SU-DHL-6 (cell line): ENCODE data around the gene AHRR.

Source experiments
- H2AFZ ChIP-seq: fragments of 200-600 bp; sonication (generic); 2 replicates; pipeline ENCODE4 v1.6.1; 2014; ENCODE audit warnings: low read depth, mild to moderate bottlenecking, moderate library complexity, mixed read lengths, antibody characterized with exemption, low read length; ENCODE audit not compliant: severe bottlenecking
- H3F3A ChIP-seq: fragments of 200-600 bp; shearing (Covaris generic); 2 replicates; pipeline ENCODE4 v1.6.0; 2016; ENCODE audit warnings: antibody characterized with exemption, mild to moderate bottlenecking; ENCODE audit not compliant: insufficient read depth
- H3K27ac ChIP-seq: fragments of 200-600 bp; sonication (generic); 2 replicates; pipeline ENCODE4 v1.5.1; 2016; ENCODE audit warnings: low read depth, mild to moderate bottlenecking, low read length, moderate library complexity, mixed read lengths
- H3K27me3 ChIP-seq: fragments of 200-600 bp; sonication (generic), shearing (Covaris generic); 2 replicates; pipeline ENCODE4 v1.6.0; 2014; ENCODE audit warnings: mild to moderate bottlenecking, low read length
- H3K36me3 ChIP-seq: fragments of 200-600 bp; sonication (generic); 2 replicates; pipeline ENCODE4 v1.6.1; 2014; ENCODE audit warnings: mild to moderate bottlenecking, low read length, mixed read lengths
- H3K4me2 ChIP-seq: fragments of 300-600, 200-600 bp; shearing (Covaris generic), sonication (generic); 2 replicates; pipeline ENCODE4 v1.6.0; 2014; ENCODE audit warnings: low read length, low read depth, mild to moderate bottlenecking; ENCODE audit not compliant: poor library complexity, severe bottlenecking
- H3K4me3 ChIP-seq: fragments of 200-600 bp; sonication (generic); 2 replicates; pipeline ENCODE4 v1.5.1; 2014; ENCODE audit warnings: antibody characterized with exemption, low read length, mild to moderate bottlenecking, mixed read lengths; ENCODE audit not compliant: insufficient read depth, poor library complexity, severe bottlenecking
- H3K79me2 ChIP-seq: fragments of 200-600 bp; sonication (generic); 2 replicates; pipeline ENCODE4 v1.6.1; 2014; ENCODE audit warnings: mild to moderate bottlenecking, low read length, moderate library complexity; ENCODE audit not compliant: insufficient read depth
- H3K9ac ChIP-seq: fragments of 200-600 bp; sonication (generic); 2 replicates; pipeline ENCODE4 v1.7.0; 2014; ENCODE audit warnings: mild to moderate bottlenecking, low read length
- H3K9me2 ChIP-seq: fragments of 200-600 bp; sonication (generic); replicated peaks from 2 replicates; pipeline ENCODE4 v1.6.1; 2014; ENCODE audit warnings: low read length; ENCODE audit not compliant: insufficient read depth
- H3K9me3 ChIP-seq: fragments of 200-600 bp; sonication (generic); 2 replicates; pipeline ENCODE4 v1.6.1; 2014; ENCODE audit warnings: low read length, mixed read lengths; ENCODE audit not compliant: insufficient read depth
- H4K20me1 ChIP-seq: fragments of 200-600 bp; sonication (generic); 2 replicates; pipeline ENCODE4 v1.6.1; 2014; ENCODE audit warnings: low read depth, mild to moderate bottlenecking, antibody characterized with exemption, low read length, moderate library complexity, mixed read lengths
- CTCF ChIP-seq: fragments of 200-600 bp; sonication (generic); IDR thresholded peaks from one replicate; pipeline ENCODE4 v1.5.1; 2017; ENCODE audit warnings: antibody characterized with exemption, mild to moderate bottlenecking, low read length, moderate library complexity; ENCODE audit not compliant: insufficient read depth, poor library complexity, severe bottlenecking
- EZH2phosphoT487 ChIP-seq: fragments of 200-600 bp; sonication (generic), shearing (Covaris generic); conservative IDR thresholded peaks from 2 replicates; pipeline ENCODE4 v1.6.1; 2018; ENCODE audit warnings: mild to moderate bottlenecking, antibody characterized with exemption, low read length, moderate library complexity, mixed read lengths

The AHRR gene

GRCh38 chr5:332843-333242 lies 11.3 kb downstream of the AHRR start:
- Histone ChIP-seq H3K79me2 (no peaks in the 10 kb centered on the region), H3K4me3 (no peak overlapping the region), H3F3A (no peaks in the 10 kb centered on the region), H3K27ac (no peak overlapping the region), H4K20me1 (no peaks in the 10 kb centered on the region), H3K4me2 (no peak overlapping the region), H3K27me3 (no peaks in the 10 kb centered on the region), H2AFZ (no peak overlapping the region), H3K9me2 (no peaks in the 10 kb centered on the region), H3K9me3 (no peaks in the 10 kb centered on the region), H3K9ac (no peak overlapping the region), H3K36me3 (no peaks in the 10 kb centered on the region)
- no peak for TF ChIP-seq CTCF
- no peak for TF ChIP-seq EZH2phosphoT487

GRCh38 chr5:333945-334344 lies 12.4 kb downstream of the AHRR start:
- Histone ChIP-seq H3K4me2 (no peak overlapping the region), H3K9ac (no peak overlapping the region), H3K36me3 (no peaks in the 10 kb centered on the region), H2AFZ (no peak overlapping the region), H3K9me3 (no peaks in the 10 kb centered on the region), H4K20me1 (no peaks in the 10 kb centered on the region), H3K27me3 (no peaks in the 10 kb centered on the region), H3K4me3 (no peak overlapping the region), H3K27ac (no peak overlapping the region), H3K9me2 (no peaks in the 10 kb centered on the region), H3F3A (no peaks in the 10 kb centered on the region), H3K79me2 (no peaks in the 10 kb centered on the region)
- TF ChIP-seq EZH2phosphoT487 (no peak), CTCF (no peak)

- Histone ChIP-seq H2AFZ (no peak overlapping the region), H3K4me3 (no peak overlapping the region), H3K27ac (no peak overlapping the region), H3K9ac (no peak overlapping the region), H3F3A (no peaks in the 10 kb centered on the region), H3K9me3 (no peaks in the 10 kb centered on the region), H3K36me3 (no peaks in the 10 kb centered on the region), H3K79me2 (no peaks in the 10 kb centered on the region), H3K9me2 (no peaks in the 10 kb centered on the region), H3K27me3 (no peaks in the 10 kb centered on the region), H4K20me1 (no peaks in the 10 kb centered on the region), H3K4me2 (no peak overlapping the region)
- TF ChIP-seq EZH2phosphoT487 (no peak), CTCF (no peak)
These were observed 13.6 kb downstream of the AHRR start for GRCh38 chr5:334903-335739.
